ENCODE results near the gene ITGA8. TPM values are rescaled to one million over a fixed set of nuclear protein-coding genes. Genes with fewer than 3 reads are reported as not detected.
"Not testable (repeated sequence)": the region's sequence is repeated elsewhere in the genome, so short reads cannot be mapped to it uniquely, and the experiment has no call there.

Gene ITGA8
- not detected in 2 replicates for total RNA-seq

DNA sequence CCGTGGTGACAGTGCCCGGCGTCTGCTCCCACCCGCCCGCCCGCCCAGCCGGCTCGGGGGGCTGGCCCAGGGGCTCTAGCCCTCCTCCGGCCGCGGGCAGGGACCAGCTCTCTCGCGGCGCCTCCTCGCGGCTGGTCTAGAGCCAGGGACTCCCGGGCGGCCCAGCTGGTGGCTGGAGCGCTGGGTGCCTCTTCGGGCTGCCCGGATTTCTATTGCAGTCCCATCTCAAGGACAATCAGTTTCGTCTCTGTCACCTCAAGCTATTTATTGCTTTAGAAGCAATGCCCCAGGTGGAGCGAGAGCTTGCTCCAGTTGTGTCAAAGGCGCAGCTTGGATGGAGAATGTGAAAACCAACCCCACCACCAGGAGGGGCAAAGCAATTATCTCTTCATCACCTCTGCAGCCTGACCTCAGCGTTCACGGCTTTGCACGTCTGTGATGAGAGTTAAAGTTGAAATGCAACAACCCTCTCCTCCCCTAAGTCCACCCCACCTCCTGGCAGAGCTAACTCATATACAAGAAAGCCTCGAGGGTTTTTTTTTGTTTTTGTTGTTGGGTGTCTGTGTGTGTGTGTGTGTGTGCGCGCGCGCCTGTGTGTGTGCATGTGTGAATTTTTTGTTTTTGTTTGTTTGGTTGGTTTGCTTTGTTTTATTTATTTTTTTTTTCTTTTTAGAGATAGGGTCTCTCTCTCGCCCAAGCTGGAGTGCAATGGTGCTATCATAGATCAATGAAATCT lies at the start of gene ITGA8:
Gene ITGA8, minus strand, starts transcription at position 24 of the 736 bp plus-strand sequence. CDS start 151 bp downstream, outside the sequence.
- intact Hi-C loops (cut with micrococcal nuclease) = no loop called here

DNA sequence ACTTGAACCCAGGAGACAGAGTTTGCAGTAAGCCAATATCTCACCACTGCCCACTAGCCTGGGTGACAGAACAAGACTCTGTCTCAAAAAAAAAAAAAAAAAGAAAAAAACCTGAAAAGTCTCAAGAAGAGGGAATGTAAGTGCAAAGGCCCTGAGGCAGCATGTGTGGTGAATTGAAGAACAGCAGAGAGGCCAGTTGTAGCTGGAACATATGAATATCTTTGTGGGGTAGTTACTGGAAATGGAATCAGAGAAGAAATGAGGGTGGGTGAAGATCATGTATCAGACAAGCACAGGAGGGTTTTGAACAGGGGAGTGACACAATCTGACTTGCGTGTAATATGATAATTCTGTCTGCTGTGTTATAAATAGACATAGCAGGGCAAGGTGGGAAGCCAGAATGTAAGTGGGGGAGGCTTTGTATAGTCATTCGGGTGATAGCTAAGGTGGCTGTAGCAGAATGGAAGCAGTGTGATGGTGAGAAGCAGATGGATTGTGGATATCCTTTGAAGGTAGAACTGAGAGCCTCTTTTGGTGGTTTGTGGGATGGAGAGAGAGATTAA lies 45.3 kb upstream of the ITGA8 start:
- intact Hi-C loops (cut with micrococcal nuclease) = no loop called here

DNA sequence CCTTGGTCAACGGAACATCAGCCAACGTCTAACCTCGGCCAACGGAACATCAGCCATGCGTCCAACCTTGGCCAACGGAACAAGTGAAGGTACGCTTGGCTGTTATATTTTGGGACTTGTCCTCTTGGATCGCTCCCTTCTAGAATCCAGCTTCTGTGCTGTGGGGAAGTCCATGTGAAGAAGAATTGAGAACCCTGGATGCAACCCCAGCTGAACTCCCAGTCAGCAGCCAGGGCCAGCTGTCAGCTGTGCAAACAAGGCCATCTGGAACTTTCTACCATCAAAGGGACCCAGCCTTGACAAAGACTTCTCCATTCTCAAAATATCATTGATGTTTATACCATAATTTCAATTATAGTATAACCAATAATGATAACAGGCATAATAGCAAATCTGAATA lies 43.3 kb upstream of the ITGA8 start:
- intact Hi-C loops (cut with micrococcal nuclease) = no loop called here

DNA sequence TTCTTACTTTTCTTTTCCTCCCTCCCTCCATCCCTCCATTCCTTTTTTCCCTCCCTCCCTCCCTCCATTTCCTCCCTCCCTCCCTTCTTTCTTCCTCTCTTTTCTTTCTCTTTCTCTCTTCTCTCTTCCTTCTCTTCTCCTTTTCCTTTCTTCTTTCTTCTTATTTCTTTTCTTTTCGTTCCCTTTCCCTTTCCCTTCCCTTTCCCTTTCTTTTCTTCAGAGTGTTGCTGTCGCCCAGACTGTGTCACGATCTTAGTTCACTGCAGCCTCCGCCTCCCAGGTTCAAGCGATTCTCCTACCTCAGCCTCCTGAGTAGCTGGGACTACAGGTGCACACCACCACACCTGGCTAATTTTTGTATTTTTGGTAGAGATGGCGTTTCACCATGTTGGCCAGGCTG lies 42.5 kb upstream of the ITGA8 start:
- intact Hi-C loops (cut with micrococcal nuclease) = not testable (repeated sequence)

DNA sequence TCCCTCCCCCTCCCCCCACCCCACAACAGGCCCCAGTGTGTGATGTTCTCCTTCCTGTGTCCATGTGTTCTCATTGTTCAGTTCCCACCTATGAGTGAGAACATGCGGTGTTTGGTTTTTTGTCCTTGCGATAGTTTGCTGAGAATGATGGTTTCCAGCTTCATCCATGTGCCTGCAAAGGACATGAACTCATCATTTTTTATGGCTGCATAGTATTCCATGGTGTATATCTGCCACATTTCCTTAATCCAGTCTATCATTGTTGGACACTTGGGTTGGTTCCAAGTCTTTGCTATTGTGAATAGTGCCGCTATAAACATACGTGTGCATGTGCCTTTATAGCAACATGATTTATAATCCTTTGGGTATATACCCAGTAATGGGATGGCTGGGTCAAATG lies 41.5 kb upstream of the ITGA8 start:
- intact Hi-C loops (cut with micrococcal nuclease) = not testable (repeated sequence)

DNA sequence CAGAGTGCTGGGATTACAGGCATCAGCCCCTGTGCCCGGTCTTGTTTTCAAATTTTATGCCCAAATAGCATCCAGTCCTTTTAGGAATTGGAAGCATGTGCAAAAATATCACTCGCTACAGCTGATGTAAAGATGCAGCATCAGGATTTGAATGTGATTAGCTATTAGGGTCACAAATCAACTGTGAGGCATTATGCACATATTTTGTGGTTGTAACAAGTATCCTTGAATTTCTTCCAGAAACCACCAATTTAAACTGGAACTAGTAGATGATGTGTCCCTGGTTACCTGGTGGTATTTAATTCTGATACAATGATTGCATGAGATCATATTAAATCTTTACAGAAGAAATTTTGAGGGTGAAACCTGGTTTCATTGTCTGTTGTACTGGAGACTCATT lies 41.0 kb upstream of the ITGA8 start:
- intact Hi-C loops (cut with micrococcal nuclease) = no loop called here

DNA sequence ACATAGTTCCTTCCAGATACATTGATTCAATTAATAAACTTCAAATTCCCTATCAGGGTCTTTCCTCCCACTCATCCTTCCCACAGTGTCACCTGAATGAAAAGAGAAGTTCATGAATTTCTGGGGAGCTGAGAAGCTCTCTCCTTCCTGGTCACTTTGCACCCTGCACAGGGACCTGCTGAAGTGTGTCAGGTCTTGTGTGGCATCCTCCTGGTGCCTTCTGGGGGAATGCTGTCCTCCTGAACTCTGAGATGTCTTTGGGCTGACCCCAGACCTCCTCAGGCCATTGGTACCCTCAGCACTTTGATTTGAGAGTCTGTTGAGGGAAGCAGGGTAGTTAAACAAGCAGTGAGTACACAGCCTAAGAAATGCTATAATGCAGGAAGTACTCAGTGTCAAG lies 39.5 kb upstream of the ITGA8 start:
- intact Hi-C loops (cut with micrococcal nuclease) = no loop called here

DNA sequence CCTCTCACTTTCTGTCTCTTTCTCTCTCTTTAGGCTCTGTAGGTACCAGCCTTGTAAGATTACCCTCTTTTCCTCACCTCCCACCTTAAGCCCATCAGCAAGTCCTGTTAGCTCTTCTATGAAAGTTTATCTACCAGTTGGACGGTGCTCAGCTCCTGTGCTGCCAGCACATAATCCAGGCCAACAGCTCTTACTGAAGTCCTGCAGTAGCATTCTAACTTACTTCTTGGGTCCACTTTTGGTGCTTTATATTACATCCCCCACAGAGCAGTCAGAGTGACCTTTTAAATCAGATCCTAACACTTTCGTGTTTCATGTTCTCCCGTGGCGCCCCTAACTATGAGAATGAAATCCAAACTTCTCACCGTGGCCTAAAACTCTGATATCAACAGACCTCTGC lies 38.9 kb upstream of the ITGA8 start:
- intact Hi-C loops (cut with micrococcal nuclease) = no loop called here

DNA sequence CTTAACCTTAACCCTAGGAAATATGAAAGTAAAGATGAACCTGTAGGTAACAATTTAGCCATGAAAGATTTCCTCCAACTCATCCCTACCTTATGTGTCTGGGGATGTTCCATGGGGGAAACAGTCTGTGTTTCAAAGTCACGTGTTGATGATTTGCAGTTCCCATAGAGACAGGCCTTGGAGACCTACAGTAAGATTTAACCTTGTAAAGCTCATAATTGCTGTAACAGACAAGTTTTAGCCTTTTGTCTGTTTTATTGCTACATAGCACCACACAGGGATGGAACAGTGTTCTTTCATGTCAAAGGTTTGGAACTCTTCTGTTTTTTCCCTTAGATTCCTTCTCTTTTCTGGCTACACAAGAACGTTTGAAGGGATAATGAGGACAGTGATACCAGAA lies 35.2 kb upstream of the ITGA8 start:
- intact Hi-C loops (cut with micrococcal nuclease) = no loop called here

DNA sequence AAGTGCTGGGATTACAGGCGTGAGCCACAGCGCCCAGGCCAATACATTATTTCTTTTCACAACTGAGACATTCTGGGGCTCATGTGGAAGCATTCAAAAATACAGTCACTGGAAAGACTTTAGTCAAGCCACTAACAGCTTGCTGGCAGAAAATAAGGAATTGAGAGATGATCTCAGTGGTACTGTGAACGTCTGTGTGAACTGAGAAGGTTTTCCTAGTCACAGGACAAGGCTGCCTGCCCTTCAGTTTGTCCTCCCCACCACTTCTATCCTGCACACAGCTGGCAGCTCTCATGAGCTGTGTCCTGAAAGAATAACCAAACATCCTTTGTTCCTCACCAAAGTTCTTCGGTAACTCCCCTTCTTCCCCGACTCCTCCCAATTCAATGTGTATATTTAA lies 31.3 kb upstream of the ITGA8 start:
- intact Hi-C loops (cut with micrococcal nuclease) = no loop called here

DNA sequence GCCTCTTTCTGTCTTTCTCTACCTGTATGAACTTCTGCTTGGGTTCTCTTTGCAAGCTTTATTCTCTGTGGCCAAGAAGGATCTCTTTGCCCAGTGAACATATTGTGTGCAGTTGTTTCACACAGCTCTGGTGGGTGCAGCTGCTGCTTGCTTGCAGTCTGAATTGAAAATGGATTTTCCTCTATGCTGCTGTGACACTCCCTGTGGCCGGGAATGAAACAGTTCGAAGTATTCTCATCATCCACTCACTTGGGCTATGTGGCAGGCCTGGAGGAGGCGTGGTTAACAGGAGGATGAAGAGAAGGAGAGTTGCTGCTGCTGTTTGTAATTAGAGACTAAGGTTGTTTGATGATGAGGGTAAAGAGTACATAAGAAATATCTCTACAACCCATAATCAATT lies 28.4 kb upstream of the ITGA8 start:
- intact Hi-C loops (cut with micrococcal nuclease) = no loop called here

DNA sequence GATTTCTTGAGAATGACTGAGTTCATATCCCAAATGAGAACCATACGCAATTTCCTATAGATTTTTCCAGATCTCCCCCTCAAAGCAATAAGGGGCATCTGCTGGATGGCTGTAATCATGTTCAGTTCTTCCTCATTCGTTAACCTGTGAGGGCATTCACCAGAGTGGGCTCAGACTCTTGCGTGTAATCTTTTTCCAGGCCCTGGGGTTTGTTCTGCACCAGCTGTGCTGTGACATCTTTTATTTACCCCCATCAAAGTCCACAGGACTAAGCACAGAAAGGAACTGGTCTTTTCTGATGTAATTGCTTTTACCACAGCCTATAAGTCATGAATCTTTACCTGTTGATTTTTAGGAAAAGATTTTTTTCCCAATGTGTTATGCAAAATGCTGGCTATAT lies 27.9 kb upstream of the ITGA8 start:
- intact Hi-C loops (cut with micrococcal nuclease) = no loop called here

DNA sequence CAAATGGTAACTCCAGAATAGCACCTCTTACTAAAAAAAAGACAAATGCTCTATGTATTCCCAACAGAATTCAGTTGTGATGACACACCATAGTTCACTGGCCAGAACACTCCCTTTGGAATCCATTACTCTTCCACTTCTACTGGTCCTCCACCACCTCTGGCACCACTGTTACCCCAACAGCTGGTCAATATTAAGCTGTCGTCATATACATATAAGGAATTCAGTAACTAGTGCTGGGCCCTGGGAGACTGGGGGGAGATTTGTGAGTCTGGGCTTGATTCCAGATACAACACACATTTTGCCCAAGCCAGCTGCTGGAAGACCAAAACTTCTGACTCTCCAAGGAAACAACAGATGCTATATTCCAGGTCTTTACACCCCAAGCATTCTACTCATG lies 26.0 kb upstream of the ITGA8 start:
- intact Hi-C loops (cut with micrococcal nuclease) = no loop called here

DNA sequence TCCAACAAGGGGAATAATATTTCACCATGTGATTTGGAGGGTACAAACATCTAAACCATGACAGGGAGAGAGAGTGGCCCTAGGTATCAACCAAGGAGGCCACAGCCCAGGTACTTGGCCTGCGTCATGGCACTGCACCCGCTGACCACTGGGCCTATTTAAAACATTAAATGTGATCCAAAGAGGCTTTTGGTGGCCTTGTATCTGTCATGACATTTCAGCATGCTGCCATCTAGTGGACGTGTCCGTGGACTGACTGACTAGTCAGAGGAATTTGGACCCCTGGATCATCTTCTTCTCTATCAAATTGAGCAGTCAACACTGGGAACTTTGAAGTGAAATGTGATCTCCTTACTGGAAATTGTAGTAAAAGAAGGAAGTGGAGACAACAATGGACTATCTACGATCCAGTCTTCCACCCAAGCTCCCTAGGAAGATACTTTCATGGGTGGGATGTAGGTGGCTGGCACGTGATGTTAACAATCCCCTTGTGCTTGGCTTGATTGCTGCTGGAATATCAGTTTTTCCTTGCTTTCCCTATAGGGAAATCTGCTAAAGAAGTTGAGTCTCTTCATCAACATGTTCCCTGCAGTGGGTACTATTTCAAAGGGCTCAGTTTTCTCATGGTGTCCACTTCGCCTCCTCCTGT lies 24.6 kb upstream of the ITGA8 start:
- intact Hi-C loops (cut with micrococcal nuclease) = loop anchor here (5.0 kb wide), 1 partner anchor 312 kb away; no protein-coding TSS in a partner anchor

DNA sequence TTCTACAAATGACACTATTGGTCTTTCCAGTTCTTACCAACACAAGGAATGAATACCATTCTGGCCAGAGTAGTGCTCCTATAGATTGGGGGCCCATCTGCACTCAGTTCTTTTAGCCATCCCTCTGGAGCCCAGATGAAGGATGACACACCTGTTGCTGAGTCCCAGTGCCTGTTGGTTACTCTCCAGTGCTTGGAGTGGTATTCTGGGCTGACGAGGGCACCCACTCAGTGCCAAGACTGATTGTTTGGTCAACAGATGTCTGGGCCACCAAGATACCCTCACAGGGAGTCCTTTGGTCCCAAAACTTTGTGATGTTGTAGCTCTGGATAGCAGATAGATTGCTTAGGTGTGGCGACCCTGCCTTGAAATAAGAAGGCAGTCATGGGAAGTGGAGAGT lies 23.7 kb upstream of the ITGA8 start:
- intact Hi-C loops (cut with micrococcal nuclease) = loop anchor here (5.0 kb wide), 1 partner anchor 311 kb away; no protein-coding TSS in a partner anchor

DNA sequence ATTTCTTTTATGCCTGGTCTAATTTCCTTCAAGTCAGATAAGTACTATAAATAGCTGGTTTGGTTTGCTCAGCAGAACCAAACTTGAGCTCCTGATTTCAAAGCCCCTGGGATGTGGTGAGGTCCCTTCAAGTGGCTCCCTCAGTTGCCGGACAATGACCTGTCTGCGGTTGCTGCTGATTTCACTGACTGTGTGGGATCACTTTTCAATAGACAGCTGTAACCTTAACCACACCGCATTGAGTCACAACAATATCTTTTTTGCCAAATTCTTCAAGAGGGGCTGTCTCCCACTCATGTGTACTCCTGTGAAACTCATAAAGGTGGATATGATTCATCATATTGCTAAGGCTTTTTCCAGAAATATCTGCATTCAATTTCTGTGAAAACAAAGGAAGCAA lies 23.1 kb upstream of the ITGA8 start:
- intact Hi-C loops (cut with micrococcal nuclease) = loop anchor here (5.0 kb wide), 1 partner anchor 311 kb away; no protein-coding TSS in a partner anchor

DNA sequence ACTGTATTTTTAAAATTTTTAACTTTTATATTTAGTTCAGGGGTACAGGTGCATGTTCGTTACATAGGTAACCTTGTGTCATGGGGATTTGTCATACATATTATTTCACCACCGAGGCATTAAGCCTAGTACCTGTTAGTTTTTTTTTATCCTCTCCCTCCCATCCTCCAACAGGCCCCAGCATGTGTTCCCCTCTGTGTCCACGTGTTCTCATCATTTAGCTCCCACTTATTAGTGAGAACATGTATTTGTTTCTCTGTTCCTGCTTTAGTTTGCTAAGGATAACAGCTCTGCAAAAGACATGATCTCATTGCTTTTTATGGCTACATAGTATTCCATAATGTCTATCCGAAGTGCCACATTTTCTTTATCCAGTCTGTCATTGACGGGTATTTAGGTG lies 22.4 kb upstream of the ITGA8 start:
- intact Hi-C loops (cut with micrococcal nuclease) = loop anchor here (5.0 kb wide), 1 partner anchor 310 kb away; no protein-coding TSS in a partner anchor

DNA sequence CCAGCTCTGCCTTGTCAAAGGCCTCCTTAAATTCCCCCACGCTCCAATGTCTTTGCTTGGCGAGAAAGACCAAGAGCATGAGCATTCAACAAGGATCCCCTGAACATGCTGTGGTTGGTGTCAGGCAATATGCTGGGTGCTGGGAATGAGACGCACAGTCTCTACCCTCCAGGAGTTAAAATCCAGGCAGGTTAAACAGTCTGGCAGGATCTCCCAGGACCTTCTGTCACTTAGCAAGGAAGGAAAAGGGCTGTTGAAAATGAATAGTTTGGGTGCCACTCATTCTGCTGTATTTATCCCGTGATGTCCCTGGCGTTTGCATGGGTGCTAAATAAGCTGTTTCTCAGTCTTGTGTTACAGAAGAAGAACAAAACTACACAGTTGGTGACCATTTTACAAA lies 21.9 kb upstream of the ITGA8 start:
- intact Hi-C loops (cut with micrococcal nuclease) = loop anchor here (5.0 kb wide), 1 partner anchor 309 kb away; no protein-coding TSS in a partner anchor

DNA sequence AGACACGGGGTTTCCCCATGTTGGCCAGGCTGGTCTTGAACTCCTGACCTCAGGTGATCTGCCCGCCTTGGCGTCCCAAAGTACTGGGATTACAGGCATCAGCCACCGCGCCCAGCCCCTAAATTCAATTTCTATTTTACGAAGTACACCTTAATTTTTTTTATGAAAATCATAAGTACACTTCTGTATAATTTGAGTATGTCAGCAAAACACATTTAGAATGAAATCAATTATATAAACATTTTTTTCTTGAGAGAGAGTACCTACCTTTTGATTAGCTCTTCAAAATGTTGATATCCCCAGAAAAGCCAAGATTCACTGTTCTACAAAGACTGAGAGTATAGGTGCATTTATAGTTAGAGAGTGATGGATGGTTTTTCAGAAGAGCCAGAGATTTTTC lies 20.5 kb upstream of the ITGA8 start:
- intact Hi-C loops (cut with micrococcal nuclease) = loop anchor here (5.0 kb wide), 1 partner anchor 308 kb away; no protein-coding TSS in a partner anchor

DNA sequence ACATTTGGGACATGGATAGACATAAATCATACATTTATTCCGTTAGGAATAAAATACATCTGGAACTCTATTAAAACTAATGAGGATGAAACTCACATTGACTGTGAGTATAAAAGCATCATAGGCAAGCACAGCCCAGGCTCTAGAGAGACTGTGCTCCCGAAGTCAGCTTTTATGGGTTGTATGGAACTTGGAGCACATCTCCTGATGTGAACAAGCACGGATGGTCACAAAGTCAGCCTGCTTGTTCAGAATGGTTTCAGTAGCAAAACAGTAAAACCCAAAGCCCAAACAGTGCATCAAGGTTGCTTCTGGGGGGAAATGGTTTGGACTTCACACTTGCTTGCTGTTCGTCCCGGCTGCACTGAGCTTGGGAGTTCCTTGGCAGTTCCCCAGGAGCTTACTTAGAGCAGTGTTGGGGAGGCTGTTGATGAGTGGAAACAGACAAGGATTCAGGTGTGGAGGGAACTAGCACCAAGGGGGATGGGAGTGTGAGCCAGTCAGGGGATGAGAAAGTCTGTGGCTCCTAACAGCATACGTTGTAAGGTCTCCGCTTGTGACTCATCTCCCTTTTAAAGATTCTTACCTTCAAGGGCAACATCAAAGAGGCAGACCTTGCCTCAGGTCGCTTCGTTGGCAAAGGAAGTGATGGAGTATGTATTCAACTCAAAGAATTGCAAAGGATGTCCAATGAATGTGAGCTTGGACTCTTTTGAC lies 19.7 kb upstream of the ITGA8 start:
- intact Hi-C loops (cut with micrococcal nuclease) = no loop called here

DNA sequence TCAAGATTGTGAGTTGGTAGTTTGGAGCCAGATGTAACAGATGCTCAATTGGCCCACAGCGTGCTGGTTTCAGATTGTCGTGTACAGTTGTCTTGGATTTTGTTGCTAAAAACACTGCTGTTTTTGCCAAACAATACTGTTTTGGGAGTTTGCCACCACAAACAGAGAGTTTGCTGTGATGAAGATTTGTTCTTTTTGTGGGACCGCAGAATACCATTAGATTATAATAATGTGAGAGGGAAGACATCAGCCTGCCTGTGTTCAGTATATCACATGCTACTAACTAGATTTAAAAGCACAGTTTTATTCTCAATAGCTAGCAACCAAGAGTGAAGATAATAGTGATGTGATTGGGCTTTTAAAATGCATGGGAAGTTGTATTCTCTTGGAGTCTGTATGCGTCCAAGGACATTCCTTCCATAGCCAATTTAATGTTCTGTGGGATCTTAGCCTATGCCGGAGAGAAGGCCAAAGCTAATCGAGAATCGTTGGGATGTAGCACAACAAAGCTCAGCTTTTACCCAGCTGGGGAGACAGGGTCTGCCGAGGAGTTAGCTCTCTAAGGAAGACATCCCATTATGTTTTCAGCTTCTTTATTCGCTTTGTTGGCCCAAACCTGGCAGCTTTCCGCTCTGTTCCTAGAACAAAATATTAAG lies 18.7 kb upstream of the ITGA8 start:
- intact Hi-C loops (cut with micrococcal nuclease) = no loop called here

All from T-helper 2 cell treated with Interferon-gamma antibody and Interleukin-4, amounts not matched to agents 100 ng/mL and 5 ng/mL, for 36 hours (primary cell).